GM23338 (cell line): Measurements from ENCODE around the gene ADGRG1. TPM values are rescaled to one million over a fixed set of nuclear protein-coding genes. Genes with fewer than 3 reads are reported as not detected.

Source experiments
- ATAC-seq: fragments of 200-7000 bp; cut with Tn5 transposase; 3 replicates; pipeline ENCODE4 v1.9.1; 2020
- DNase-seq: peaks from one replicate; pipeline ENCODE4 v3.0.0-alpha.2; 2015; ENCODE audit warnings: low spot score
- H2AFZ ChIP-seq: fragments of 200-600 bp; sonication (generic); 2 replicates; pipeline ENCODE4 v1.8.0; 2016; ENCODE audit warnings: antibody characterized with exemption, mild to moderate bottlenecking, moderate library complexity
- H3F3A ChIP-seq: fragments of 200-600 bp; sonication (generic); replicated peaks from 2 replicates; pipeline ENCODE4 v1.8.0; 2017; ENCODE audit warnings: antibody characterized with exemption, mixed run types, low read depth
- H3K27ac ChIP-seq: fragments of 200-600 bp; sonication (generic); 2 replicates; pipeline ENCODE4 v1.6.1; 2016; ENCODE audit warnings: low read depth
- H3K27me3 ChIP-seq: fragments of 200-600 bp; sonication (generic); 2 replicates; pipeline ENCODE4 v1.8.0; 2016; ENCODE audit warnings: mild to moderate bottlenecking, mixed run types, moderate library complexity; ENCODE audit not compliant: insufficient read depth
- H3K36me3 ChIP-seq: fragments of 200-600 bp; sonication (generic); 2 replicates; pipeline ENCODE4 v1.8.0; 2016; ENCODE audit warnings: mild to moderate bottlenecking; ENCODE audit not compliant: insufficient read depth
- H3K4me1 ChIP-seq: fragments of 200-600 bp; sonication (generic); 2 replicates; pipeline ENCODE4 v1.8.0; 2016; ENCODE audit warnings: mild to moderate bottlenecking, moderate library complexity; ENCODE audit not compliant: insufficient read depth
- H3K4me2 ChIP-seq: fragments of 200-600 bp; sonication (generic); 2 replicates; pipeline ENCODE4 v1.7.1; 2017; ENCODE audit warnings: mixed run types
- H3K4me3 ChIP-seq: fragments of 200-600 bp; sonication (generic); 2 replicates; pipeline ENCODE4 v1.6.1; 2016; ENCODE audit warnings: mixed run types
- H3K79me2 ChIP-seq: fragments of 200-600 bp; sonication (generic); replicated peaks from 2 replicates; pipeline ENCODE4 v1.8.0; 2017; ENCODE audit warnings: mild to moderate bottlenecking; ENCODE audit not compliant: insufficient read depth
- H3K9me2 ChIP-seq: fragments of 200-600 bp; sonication (generic); 2 replicates; pipeline ENCODE4 v1.8.0; 2017; ENCODE audit not compliant: insufficient read depth
- H4K20me1 ChIP-seq: fragments of 200-600 bp; sonication (generic); replicated peaks from 2 replicates; pipeline ENCODE4 v1.8.0; 2017; ENCODE audit warnings: mild to moderate bottlenecking; ENCODE audit not compliant: insufficient read depth
- H3K27ac Mint-ChIP-seq: 2 replicates; pipeline ENCODE4 v1.8.0; 2020; ENCODE audit warnings: inconsistent platforms, mild to moderate bottlenecking, moderate library complexity, mixed read lengths
- H3K27me3 Mint-ChIP-seq: 3 replicates; pipeline ENCODE4 v1.8.0; 2022; ENCODE audit warnings: low read depth, mild to moderate bottlenecking, moderate library complexity, mixed read lengths, inconsistent platforms; ENCODE audit not compliant: insufficient read depth, poor library complexity
- H3K36me3 Mint-ChIP-seq: 3 replicates; pipeline ENCODE4 v1.8.0; 2021; ENCODE audit warnings: low read depth, mild to moderate bottlenecking, inconsistent platforms, moderate library complexity, mixed read lengths
- H3K4me1 Mint-ChIP-seq: 3 replicates; pipeline ENCODE4 v1.8.0; 2020; ENCODE audit warnings: mild to moderate bottlenecking, inconsistent platforms, mixed read lengths
- H3K4me3 Mint-ChIP-seq: 3 replicates; pipeline ENCODE4 v1.8.0; 2021; ENCODE audit warnings: moderate library complexity, mild to moderate bottlenecking, inconsistent platforms, mixed read lengths
- H3K9me3 Mint-ChIP-seq: 3 replicates; pipeline ENCODE4 v1.8.0; 2020; ENCODE audit warnings: moderate library complexity, mild to moderate bottlenecking, inconsistent platforms, mixed read lengths
- EZH2 ChIP-seq: fragments of 200-600 bp; sonication (generic); IDR thresholded peaks from one replicate; pipeline ENCODE4 v1.8.0; 2017; ENCODE audit warnings: antibody characterized with exemption, mild to moderate bottlenecking, low read depth; ENCODE audit not compliant: unreplicated experiment
- EZH2phosphoT487 ChIP-seq: fragments of 200-600 bp; sonication (generic); IDR thresholded peaks from one replicate; pipeline ENCODE4 v1.8.1; 2018; ENCODE audit warnings: antibody characterized with exemption; ENCODE audit not compliant: unreplicated experiment
- JUNB ChIP-seq: IDR thresholded peaks from one replicate; pipeline ENCODE4 v1.6.1; 2016; ENCODE audit warnings: antibody characterized with exemption; ENCODE audit not compliant: unreplicated experiment
- STAT1 ChIP-seq: IDR thresholded peaks from one replicate; pipeline ENCODE4 v1.6.1; 2016; ENCODE audit warnings: antibody characterized with exemption; ENCODE audit not compliant: unreplicated experiment
- ZNF114 ChIP-seq: fragments of 250-450 bp; sonication (Bioruptor Pico); IDR thresholded peaks from 2 replicates; pipeline ENCODE4 v1.5.0; 2020; ENCODE audit warnings: mild to moderate bottlenecking, moderate library complexity
- ZNF331 ChIP-seq: fragments of 250-450 bp; sonication (Bioruptor Pico); IDR thresholded peaks from 2 replicates; pipeline ENCODE4 v1.5.0; 2020; ENCODE audit warnings: low read depth, mild to moderate bottlenecking, moderate library complexity
- polyA plus RNA-seq: library from polyadenylated mRNA; unstranded; fragments of >200 nt; fragmentation: Nextera tagmentation; extraction: Ambion mirVana; gene quantifications from 2 replicates; pipeline ENCODE4 v1.2.1, GENCODE V29; 2016
- total RNA-seq: library from RNA; depleted of rRNA; stranded (reverse); fragments of >200 nt; shearing (Covaris generic); gene quantifications from 2 replicates; pipeline ENCODE4 v1.2.3, GENCODE V29; 2014
- TF ChIP-seq, protein P1 (sequence below): IDR thresholded peaks from one replicate; pipeline ENCODE4 v1.6.1; 2018; ENCODE audit warnings: antibody characterized with exemption; ENCODE audit not compliant: unreplicated experiment
- TF ChIP-seq, protein P2 (sequence below): IDR thresholded peaks from 2 replicates; pipeline ENCODE4 v1.6.1; 2016; ENCODE audit warnings: antibody characterized with exemption
- TF ChIP-seq, protein P3 (sequence below), 2 experiments: fragments of 200-600 bp in 1 of 2; sonication (generic) in 1 of 2; conservative IDR thresholded peaks; 2 replicates each; pipeline versions ENCODE4 v1.5.1 to v1.6.1; 2016 to 2017; ENCODE audit warnings: antibody characterized with exemption in 2 of 2, low read depth in 2 of 2, mild to moderate bottlenecking in 2 of 2, moderate library complexity in 1 of 2
- TF ChIP-seq, protein P4 (sequence below): fragments of 250-450 bp; sonication (Bioruptor Pico); IDR thresholded peaks from 2 replicates; pipeline ENCODE4 v1.5.0; 2020; ENCODE audit warnings: mild to moderate bottlenecking, moderate library complexity

The ADGRG1 gene
- total and polyA plus RNA-seq, 2 experiments from 2014 or later, result 0.14 to 0.47 TPM

DNA sequence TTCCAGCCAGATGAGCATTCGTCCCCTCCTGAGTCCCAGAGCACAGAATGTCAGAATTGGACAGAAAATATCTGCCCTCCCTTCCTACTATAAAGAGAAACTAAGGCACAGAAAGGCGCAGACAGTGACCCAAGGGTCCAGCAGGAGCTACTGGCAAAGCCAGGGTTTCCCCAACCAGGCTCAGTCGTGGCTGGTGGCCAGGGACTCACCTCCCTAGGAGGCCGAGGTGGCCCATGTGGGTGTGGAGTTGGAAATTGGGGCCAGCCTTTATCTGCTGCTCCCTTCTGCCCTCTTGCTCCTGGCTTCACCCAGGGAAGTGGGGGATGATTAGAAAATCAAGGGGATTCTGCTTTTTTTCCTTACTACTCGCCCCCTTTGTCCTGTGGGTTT is 67.2 kb downstream of the ADGRG1 start:
- no peak overlapping the region for H3K27ac ChIP-seq
- H2AFZ ChIP-seq, result no peak overlapping the region
- no peaks in the 10 kb centered on the region for H3K79me2 ChIP-seq
- H3K9me2 ChIP-seq, result no peaks in the 10 kb centered on the region
- peaks cover 3% of the 10 kb centered on the region; the same call in 2 of the 3 replicates for H3K4me1 Mint-ChIP-seq
- no peaks in the 10 kb centered on the region for H3K27me3 ChIP-seq
- H4K20me1 ChIP-seq, result no peaks in the 10 kb centered on the region
- TF ChIP-seq ZNF114 (CRISPR knock-in tag), result no peak
- TF ChIP-seq EZH2, result no peak
- no peak for TF ChIP-seq EZH2phosphoT487
- TF ChIP-seq, protein P1, sequence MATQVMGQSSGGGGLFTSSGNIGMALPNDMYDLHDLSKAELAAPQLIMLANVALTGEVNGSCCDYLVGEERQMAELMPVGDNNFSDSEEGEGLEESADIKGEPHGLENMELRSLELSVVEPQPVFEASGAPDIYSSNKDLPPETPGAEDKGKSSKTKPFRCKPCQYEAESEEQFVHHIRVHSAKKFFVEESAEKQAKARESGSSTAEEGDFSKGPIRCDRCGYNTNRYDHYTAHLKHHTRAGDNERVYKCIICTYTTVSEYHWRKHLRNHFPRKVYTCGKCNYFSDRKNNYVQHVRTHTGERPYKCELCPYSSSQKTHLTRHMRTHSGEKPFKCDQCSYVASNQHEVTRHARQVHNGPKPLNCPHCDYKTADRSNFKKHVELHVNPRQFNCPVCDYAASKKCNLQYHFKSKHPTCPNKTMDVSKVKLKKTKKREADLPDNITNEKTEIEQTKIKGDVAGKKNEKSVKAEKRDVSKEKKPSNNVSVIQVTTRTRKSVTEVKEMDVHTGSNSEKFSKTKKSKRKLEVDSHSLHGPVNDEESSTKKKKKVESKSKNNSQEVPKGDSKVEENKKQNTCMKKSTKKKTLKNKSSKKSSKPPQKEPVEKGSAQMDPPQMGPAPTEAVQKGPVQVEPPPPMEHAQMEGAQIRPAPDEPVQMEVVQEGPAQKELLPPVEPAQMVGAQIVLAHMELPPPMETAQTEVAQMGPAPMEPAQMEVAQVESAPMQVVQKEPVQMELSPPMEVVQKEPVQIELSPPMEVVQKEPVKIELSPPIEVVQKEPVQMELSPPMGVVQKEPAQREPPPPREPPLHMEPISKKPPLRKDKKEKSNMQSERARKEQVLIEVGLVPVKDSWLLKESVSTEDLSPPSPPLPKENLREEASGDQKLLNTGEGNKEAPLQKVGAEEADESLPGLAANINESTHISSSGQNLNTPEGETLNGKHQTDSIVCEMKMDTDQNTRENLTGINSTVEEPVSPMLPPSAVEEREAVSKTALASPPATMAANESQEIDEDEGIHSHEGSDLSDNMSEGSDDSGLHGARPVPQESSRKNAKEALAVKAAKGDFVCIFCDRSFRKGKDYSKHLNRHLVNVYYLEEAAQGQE, result no peak
- TF ChIP-seq STAT1, result no peak
- TF ChIP-seq ZNF331 (CRISPR knock-in tag), result no peak
- TF ChIP-seq, protein P2, sequence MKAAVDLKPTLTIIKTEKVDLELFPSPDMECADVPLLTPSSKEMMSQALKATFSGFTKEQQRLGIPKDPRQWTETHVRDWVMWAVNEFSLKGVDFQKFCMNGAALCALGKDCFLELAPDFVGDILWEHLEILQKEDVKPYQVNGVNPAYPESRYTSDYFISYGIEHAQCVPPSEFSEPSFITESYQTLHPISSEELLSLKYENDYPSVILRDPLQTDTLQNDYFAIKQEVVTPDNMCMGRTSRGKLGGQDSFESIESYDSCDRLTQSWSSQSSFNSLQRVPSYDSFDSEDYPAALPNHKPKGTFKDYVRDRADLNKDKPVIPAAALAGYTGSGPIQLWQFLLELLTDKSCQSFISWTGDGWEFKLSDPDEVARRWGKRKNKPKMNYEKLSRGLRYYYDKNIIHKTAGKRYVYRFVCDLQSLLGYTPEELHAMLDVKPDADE, result no peak
- TF ChIP-seq, protein P3, sequence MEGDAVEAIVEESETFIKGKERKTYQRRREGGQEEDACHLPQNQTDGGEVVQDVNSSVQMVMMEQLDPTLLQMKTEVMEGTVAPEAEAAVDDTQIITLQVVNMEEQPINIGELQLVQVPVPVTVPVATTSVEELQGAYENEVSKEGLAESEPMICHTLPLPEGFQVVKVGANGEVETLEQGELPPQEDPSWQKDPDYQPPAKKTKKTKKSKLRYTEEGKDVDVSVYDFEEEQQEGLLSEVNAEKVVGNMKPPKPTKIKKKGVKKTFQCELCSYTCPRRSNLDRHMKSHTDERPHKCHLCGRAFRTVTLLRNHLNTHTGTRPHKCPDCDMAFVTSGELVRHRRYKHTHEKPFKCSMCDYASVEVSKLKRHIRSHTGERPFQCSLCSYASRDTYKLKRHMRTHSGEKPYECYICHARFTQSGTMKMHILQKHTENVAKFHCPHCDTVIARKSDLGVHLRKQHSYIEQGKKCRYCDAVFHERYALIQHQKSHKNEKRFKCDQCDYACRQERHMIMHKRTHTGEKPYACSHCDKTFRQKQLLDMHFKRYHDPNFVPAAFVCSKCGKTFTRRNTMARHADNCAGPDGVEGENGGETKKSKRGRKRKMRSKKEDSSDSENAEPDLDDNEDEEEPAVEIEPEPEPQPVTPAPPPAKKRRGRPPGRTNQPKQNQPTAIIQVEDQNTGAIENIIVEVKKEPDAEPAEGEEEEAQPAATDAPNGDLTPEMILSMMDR (conservative IDR thresholded peaks at IDR 0.05; ENCODE audit: low read depth in 2 of 2), result no peak
- TF ChIP-seq, protein P4, sequence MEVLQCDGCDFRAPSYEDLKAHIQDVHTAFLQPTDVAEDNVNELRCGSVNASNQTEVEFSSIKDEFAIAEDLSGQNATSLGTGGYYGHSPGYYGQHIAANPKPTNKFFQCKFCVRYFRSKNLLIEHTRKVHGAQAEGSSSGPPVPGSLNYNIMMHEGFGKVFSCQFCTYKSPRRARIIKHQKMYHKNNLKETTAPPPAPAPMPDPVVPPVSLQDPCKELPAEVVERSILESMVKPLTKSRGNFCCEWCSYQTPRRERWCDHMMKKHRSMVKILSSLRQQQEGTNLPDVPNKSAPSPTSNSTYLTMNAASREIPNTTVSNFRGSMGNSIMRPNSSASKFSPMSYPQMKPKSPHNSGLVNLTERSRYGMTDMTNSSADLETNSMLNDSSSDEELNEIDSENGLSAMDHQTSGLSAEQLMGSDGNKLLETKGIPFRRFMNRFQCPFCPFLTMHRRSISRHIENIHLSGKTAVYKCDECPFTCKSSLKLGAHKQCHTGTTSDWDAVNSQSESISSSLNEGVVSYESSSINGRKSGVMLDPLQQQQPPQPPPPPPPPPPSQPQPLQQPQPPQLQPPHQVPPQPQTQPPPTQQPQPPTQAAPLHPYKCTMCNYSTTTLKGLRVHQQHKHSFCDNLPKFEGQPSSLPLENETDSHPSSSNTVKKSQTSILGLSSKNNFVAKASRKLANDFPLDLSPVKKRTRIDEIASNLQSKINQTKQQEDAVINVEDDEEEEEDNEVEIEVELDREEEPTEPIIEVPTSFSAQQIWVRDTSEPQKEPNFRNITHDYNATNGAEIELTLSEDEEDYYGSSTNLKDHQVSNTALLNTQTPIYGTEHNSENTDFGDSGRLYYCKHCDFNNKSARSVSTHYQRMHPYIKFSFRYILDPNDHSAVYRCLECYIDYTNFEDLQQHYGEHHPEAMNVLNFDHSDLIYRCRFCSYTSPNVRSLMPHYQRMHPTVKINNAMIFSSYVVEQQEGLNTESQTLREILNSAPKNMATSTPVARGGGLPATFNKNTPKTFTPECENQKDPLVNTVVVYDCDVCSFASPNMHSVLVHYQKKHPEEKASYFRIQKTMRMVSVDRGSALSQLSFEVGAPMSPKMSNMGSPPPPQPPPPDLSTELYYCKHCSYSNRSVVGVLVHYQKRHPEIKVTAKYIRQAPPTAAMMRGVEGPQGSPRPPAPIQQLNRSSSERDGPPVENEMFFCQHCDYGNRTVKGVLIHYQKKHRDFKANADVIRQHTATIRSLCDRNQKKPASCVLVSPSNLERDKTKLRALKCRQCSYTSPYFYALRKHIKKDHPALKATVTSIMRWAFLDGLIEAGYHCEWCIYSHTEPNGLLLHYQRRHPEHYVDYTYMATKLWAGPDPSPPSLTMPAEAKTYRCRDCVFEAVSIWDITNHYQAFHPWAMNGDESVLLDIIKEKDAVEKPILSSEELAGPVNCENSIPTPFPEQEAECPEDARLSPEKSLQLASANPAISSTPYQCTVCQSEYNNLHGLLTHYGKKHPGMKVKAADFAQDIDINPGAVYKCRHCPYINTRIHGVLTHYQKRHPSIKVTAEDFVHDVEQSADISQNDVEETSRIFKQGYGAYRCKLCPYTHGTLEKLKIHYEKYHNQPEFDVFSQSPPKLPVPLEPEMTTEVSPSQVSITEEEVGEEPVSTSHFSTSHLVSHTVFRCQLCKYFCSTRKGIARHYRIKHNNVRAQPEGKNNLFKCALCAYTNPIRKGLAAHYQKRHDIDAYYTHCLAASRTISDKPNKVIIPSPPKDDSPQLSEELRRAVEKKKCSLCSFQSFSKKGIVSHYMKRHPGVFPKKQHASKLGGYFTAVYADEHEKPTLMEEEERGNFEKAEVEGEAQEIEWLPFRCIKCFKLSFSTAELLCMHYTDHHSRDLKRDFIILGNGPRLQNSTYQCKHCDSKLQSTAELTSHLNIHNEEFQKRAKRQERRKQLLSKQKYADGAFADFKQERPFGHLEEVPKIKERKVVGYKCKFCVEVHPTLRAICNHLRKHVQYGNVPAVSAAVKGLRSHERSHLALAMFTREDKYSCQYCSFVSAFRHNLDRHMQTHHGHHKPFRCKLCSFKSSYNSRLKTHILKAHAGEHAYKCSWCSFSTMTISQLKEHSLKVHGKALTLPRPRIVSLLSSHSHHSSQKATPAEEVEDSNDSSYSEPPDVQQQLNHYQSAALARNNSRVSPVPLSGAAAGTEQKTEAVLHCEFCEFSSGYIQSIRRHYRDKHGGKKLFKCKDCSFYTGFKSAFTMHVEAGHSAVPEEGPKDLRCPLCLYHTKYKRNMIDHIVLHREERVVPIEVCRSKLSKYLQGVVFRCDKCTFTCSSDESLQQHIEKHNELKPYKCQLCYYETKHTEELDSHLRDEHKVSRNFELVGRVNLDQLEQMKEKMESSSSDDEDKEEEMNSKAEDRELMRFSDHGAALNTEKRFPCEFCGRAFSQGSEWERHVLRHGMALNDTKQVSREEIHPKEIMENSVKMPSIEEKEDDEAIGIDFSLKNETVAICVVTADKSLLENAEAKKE (CRISPR knock-in tag), result no peak
- TF ChIP-seq JUNB, result no peak
- H3K9me3 Mint-ChIP-seq, result no peaks in the 10 kb centered on the region; the same call in 2 of the 3 replicates
- H3K4me1 ChIP-seq, result no peaks in the 10 kb centered on the region
- no peak overlapping the region for H3K4me3 Mint-ChIP-seq
- H3K36me3 ChIP-seq, result no peaks in the 10 kb centered on the region
- no peak overlapping the region for H3K27ac Mint-ChIP-seq
- no peaks in the 10 kb centered on the region for H3K36me3 Mint-ChIP-seq
- peaks cover 2% of the 10 kb centered on the region for H3K27me3 Mint-ChIP-seq
- H3F3A ChIP-seq, result no peaks in the 10 kb centered on the region
- H3K4me2 ChIP-seq, result no peak overlapping the region
- no peak overlapping the region for H3K4me3 ChIP-seq
- ATAC-seq, result no peak
- DNase-seq, result no peak
